ENCODE data around the gene HSBP1.

Gene HSBP1

GRCh38 chr16:83807710-83808572 is at the start of gene HSBP1:
Gene HSBP1, plus strand, starts transcription at chr16:83807978. Its CDS starts 99 bp downstream, at chr16:83808077.
- peak; percentile 73 for DNase-seq

GRCh38 chr16:83762141-83762991 is 45.4 kb upstream of the HSBP1 start:
- DNase-seq = peak; percentile 20

DNA sequence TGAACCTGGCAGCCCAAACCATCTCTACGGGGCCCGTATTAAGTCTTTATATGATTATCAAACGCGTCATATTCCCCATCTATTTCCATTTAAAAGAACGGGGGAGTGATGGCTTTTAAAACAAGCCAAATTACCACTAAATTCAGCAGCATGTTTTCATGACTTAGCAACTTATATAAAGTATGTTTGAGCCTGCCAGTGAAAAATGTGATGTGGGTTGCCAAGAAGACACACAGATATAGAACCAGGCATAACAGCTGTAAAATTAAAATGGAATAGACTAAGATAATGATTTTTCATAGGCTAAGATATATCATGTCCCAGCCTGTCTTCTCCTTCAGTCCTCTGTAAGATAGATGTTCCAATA is 44.8 kb upstream of the HSBP1 start:
- no peak for DNase-seq

DNA sequence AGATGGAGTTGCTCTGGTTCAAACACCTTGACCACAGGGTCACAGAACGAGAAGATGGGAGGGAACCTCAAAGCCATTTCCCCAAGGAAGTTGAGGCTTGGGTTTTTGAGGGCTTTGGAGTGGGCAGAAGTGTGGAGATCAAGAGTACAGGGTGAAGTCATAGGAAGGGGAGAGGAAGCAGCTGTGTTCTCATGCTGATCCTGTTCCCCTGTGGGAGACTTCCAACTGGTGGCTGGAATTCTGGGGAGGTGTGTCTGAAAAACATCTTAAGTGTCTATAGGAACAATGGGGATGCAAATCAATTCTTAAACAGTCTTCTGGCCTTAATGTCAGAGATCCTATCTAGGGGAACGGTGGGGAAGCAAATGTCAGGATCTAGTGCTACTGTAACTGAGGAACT is 38.8 kb upstream of the HSBP1 start:
- DNase-seq = no peak

DNA sequence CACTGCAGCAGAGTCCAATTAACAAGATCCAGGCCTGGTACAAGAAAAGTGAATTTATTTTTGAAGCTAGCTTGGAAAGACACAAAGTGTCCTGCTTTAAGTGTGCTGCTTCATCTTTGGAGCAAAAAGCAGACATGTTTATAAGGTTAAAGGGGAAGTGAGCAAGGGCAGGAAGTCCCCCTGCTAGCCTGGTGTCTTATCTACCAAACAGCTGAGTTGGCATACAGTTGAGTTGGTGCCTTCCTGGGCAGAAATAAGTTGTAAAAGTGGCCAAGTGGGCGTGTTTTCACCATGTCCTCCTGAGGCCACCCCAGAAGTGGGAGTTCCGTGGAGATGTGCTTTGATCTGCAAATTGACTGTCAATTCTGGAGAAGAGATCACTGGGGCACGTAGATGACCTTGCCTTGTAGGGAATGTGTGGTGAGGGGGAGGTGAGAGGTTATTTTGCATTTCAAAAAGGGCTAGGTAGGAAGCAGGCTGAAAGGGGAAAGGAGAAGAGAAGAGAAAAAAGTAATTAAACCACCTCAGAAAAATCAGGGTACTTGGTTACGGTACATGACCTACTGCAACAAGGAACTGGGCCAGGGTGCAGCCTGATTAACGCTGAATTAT is 38.3 kb upstream of the HSBP1 start:
- DNase-seq = no peak

DNA sequence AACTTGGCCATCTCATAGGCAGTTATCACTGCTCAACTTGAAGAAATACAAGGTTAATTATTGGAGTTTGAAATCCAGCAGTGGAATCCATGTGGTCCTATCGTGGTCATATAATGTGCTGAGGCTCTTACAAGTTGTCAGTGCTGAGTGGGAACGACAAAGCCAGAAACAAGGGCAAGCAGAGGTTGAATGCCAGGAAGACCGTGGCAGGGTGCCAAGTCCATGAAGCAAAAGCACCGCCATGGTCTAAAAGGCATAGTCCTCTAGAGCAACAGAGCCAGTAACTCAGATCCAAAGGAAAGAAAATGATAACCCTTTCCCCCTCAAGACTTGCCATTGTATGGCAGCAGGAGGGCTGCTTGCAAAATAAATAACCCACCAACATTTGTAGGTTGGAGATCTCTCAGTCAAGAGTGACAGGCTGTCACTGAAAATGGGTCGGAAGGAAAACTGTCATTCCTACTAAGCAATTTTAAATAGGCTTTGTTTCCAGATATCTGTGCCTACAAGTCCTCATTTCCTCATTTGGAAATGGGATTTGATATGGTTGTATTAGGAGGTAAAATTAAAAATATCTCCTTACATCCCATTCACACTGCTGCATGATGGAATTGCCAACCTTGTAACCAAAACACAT is 36.4 kb upstream of the HSBP1 start:
- DNase-seq = no peak

- no peak for DNase-seq
Observed at GRCh38 chr16:83772806-83773205, 35.0 kb upstream of the HSBP1 start.

GRCh38 chr16:83774066-83774465 is 33.7 kb upstream of the HSBP1 start:
- DNase-seq = no peak

DNA sequence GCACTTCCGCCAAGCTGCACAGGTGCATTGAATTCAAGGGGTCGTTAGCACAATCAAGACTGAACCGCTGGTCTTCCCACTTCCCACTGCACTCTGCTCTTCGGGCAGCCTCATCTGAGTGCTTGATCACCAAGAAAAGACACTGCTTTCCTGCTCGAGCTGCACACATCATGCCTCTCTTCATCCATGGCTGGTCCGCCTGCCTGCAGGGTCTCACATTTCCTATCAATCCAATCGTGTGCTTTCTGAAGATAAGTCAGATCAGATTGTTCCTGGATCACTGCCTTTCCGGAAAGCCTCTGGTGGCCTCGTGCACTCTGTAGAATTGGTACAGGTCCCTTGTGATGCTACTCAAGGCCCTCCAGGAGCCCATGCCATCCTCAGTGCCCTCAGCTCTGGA is 30.8 kb upstream of the HSBP1 start:
- DNase-seq = no peak

DNA sequence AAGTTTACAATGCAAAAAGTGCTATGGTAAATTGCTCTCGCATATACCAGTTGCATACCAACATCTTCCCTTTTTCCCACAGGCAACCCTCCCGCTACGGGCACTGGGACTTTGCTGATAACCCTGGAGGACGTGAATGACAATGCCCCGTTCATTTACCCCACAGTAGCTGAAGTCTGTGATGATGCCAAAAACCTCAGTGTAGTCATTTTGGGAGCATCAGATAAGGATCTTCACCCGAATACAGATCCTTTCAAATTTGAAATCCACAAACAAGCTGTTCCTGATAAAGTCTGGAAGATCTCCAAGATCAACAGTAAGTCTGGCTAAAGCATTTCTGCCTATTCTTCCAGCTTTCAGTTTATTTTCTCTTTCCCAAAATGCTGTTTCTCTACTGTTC is 27.9 kb upstream of the HSBP1 start:
- DNase-seq = no peak

- DNase-seq = no peak
Observed at GRCh38 chr16:83785455-83785854, 22.3 kb upstream of the HSBP1 start.

DNA sequence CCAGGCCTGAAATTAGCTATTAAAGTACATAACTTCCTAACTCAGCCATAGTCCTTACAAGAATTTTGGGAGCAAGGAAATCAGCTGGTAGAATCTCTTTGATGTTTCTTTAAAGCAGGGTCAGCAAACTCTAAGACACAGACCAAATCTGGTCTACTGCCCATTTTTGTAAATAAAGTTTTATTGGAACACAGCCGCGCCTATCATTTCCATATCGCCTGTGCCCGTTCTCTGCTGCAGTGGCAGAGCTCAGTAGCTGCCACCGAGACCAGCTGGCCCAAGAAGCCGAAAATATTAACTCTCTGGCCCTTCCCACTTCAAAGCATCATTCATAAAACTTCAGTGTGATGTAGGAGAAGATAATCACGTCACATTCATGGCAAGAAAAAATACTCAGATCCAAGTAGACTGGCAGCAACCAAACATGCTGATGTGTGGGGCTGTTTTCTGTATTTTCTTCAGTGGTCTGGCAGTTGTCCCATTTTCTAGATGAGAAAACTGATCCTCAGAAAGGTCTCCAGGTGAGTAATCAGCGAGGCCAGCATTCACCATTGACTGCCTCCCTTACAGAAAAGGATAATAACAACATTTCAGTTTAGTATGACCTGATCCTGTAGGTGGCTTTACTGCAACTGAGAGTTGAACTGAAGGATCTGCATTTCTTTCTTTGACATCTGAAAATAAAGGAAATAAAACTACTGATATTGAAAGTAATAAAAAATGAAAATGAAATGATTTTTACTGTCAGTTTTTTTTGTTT is 18.0 kb upstream of the HSBP1 start:
- DNase-seq = no peak

- no peak for DNase-seq
Observed at GRCh38 chr16:83791916-83792315, 15.9 kb upstream of the HSBP1 start.

- no peak for DNase-seq
Observed at GRCh38 chr16:83792391-83792790, 15.4 kb upstream of the HSBP1 start.

GRCh38 chr16:83793179-83793578 is 14.6 kb upstream of the HSBP1 start:
- no peak for DNase-seq

GRCh38 chr16:83794860-83795554 is 12.8 kb upstream of the HSBP1 start:
- DNase-seq = no peak

DNA sequence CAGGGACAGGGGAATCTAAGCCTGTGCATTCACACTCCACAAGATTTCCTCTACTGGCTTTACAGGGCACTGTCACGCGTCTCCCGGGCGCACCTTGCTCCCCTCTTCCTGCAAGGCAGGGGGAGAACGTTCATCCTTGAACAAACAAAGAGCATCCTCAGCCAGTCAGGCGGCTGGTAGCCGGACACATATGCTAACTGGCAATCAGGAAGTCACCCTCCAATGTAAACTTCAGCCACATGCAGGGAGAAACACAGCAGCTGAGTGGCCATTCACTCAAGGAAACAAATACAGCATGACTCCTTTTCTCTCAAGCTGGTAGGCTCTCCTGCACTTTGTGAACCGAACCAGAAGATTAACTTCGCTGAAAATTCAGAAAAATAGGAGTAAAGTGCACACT is 10.8 kb upstream of the HSBP1 start:
- DNase-seq = no peak

DNA sequence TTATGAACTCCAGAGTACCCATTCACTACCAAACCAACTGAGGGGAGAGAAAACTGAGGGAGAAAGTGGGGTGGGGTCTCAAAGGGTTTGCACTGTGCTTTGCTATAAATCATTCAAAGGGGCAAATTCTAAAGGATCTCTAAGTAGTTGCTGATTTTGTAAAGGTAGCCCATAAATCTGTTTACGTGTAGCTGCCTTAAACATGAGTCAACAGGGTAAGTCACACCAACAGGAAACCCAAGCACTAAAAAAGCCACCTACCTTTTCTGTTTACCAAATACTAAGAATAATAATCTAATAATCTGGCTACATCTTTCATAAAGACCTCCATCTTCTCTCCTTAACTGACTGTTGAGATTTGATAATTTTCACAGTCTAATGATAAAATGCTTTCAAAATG is 8.4 kb upstream of the HSBP1 start:
- no peak for DNase-seq

- DNase-seq = no peak
Observed at GRCh38 chr16:83802135-83802534, 5.6 kb upstream of the HSBP1 start.

- no peak for DNase-seq
Observed at GRCh38 chr16:83802554-83803205, 5.1 kb upstream of the HSBP1 start.

DNA sequence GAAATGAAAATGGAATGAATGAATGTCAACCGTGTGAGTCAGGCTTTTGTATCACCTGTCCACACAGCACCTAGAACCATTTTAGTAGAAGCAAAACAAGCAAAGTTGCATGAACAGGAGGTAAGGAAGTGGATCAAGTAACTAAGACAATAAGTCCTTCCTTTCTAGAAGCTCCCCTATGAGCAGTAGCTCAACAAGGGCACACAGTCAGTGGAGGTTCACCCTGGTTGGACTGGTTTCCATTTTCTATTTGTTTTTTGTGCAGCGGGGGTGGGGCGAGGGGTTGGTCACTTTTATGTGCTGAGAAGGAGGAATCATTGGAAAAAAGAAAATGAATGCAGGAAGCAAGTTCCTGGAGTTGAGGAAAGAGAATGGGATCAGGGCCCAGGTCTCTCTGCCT is 4.0 kb upstream of the HSBP1 start:
- no peak for DNase-seq

Measured in NCI-H774 (cell line).